Measurements from ENCODE around the gene TRIO.

The TRIO gene

GRCh38 chr5:14337593-14337992, 194.5 kb downstream of the TRIO start:
- no peak for DNase-seq

GRCh38 chr5:14339468-14339867, 196.3 kb downstream of the TRIO start:
- DNase-seq, result peak; percentile 27

DNA sequence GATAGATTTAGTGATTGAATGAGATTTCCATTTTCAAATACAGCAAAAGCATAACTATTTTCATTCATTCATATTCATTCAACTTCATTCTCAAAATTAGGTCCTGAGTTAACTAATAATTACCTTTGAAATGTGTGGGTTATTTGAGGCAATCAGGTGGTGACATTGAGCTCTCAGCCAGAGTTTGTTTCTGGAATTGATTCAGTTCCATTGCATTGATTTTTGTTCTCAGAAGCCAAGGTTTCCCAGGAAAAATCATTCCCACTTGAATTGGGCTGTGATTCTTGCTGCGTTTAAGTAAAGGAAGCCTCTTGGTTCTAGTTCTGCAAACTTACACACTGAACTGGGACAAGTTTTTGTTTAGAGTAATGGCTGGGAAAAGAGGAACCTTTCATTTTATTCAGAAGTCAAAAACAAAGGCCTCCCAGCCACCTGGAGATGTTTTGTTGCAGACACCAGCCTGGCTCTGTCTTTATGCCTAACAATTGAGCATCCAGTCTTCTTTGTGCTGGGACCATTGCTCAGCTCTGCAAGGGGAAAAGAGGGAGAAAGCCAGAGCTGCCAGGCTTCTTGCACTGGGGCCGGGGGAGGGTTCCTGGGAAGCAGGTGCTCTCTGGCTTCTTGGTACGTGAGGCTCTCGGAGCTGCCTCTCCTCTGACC, 198.6 kb downstream of the TRIO start:
- DNase-seq, result peak; percentile 14

- no peak for DNase-seq
These were observed 199.2 kb downstream of the TRIO start for GRCh38 chr5:14342306-14342705.

DNA sequence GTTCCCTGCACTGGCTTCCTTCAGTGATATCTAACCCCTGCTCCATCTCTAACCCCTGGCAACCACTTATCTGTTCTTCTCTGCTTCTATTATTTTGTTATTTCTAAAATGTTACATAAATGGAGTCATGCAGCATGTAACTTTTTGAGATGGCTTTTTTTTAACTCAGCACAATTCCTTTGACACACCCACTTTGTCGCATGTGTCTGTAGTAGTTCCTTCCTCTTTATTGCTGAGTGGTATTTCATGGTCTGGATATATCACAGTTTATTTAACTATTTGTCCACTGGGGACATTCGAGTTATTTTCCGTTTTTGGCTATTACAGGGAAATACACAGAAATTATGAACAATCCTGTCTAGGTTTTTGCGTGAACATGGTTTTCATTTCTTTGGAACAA, 200.2 kb downstream of the TRIO start:
- no peak for DNase-seq

GRCh38 chr5:14347522-14347921, 204.4 kb downstream of the TRIO start:
- DNase-seq, result no peak

DNA sequence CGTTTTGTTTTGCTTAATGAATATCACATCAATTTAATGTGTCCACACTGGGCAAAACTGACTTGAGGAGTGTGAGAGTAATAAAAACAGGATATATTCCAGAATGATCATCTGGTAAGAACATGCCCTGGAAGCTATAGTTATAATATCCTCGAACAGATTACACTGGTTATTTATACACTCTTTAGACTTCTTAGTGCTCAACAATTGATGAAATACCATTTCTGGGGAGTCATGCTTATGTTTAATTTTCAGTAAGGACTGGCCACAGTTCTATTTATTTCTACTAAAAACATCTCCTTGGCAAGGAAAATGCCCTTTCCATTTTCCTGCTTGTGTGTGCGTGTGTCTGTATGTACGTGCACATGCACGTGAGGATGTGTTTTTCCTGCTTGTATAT, 205.0 kb downstream of the TRIO start:
- DNase-seq, result no peak

DNA sequence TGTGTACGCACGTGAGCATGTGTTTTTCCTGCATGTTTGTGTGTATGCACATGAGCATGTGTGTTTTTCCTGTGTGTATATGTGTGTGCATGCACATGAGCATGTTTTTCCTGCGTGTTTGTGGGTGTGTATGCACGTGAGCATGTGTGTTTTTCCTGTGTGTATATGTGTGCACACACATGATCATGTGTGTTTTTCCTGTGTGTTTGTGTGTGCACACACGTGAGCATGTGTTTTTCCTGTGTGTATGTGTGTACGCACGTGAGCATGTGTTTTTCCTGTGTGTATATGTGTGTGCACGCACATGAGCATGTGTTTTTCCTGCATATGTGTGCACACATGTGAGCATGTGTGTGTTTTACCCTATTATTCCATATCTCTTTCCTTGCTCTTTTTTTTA, 205.9 kb downstream of the TRIO start:
- DNase-seq, result no peak

- DNase-seq, result no peak
These were observed 208.0 kb downstream of the TRIO start for GRCh38 chr5:14351086-14351661.

GRCh38 chr5:14351845-14352712, 208.9 kb downstream of the TRIO start:
- DNase-seq, result peak; percentile 76

- no peak for DNase-seq
These were observed 210.8 kb downstream of the TRIO start for GRCh38 chr5:14353726-14354474.

DNA sequence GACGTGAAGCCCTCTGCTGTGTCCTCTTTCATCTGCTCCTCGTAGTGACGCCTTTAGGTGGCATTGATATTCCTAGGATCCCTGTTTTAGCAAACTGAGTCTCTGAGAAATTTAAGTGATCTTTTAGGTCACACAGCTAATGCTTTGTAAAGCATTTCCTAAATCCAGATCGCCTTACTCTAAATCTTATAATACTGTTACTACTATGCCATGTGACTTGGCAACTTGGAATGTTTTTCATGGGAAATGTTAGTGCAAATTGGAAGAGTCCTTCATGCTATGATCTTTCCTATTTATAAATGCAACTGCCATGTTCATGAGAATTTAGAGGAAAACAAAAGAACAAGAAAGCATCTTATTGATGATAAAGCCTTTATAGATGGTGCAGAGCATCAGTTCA, 212.2 kb downstream of the TRIO start:
- no peak for DNase-seq

- no peak for DNase-seq
These were observed 213.2 kb downstream of the TRIO start for GRCh38 chr5:14356305-14356704.

DNA sequence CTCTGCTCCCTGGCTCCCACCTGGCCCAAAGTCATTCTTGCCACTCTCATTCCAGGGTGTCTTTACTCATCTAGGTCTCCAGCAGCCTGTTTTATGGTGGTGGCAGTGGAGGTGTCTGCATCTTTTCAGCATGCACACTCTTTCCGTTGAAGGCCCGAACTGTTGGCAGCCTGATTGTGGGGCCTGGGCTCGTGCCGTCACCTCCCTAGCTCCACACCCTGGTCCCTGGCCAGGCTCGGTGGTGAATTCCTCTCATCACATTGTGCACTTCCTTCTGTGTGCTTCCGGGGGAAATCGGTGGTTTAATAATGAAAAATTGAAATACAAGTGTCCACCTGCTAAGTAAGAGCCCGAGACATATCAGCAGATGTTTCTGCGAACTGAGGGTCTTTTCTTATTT, 214.3 kb downstream of the TRIO start:
- DNase-seq, result no peak

DNA sequence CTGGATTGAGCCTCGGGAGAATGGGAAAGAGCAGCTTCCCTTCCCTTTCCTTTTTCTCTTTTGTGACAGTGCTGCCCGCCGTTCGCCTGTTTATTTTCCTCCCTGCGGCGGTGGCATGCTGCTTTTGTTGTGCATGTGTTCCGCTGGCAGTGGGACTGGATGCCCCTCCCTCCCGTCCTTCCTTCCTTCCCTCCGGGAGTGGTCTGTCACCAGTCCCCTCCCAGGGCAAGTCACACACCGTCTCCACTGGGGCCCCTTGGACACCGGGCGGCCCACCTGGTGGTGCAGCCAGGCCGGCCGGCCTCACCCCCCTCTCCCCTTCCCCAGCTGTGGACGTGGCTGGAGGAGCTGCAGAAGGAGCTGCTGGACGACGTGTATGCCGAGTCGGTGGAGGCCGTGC, 214.7 kb downstream of the TRIO start:
- no peak for DNase-seq

- no peak for DNase-seq
These were observed 215.4 kb downstream of the TRIO start for GRCh38 chr5:14358536-14358935.

GRCh38 chr5:14359069-14360043, 216.2 kb downstream of the TRIO start:
- no peak for DNase-seq

GRCh38 chr5:14362491-14362890, 219.3 kb downstream of the TRIO start:
- no peak for DNase-seq

GRCh38 chr5:14364096-14364495, 221.0 kb downstream of the TRIO start:
- no peak for DNase-seq

GRCh38 chr5:14364576-14365472, 221.7 kb downstream of the TRIO start:
- no peak for DNase-seq

GRCh38 chr5:14365831-14366430, 222.8 kb downstream of the TRIO start:
- no peak for DNase-seq
